Measurements from ENCODE around the gene EVC2. TPM values are rescaled to one million over a fixed set of nuclear protein-coding genes. Genes with fewer than 3 reads are reported as not detected.

The EVC2 gene
- total RNA-seq, 5 donors from 2014 or later (not counting 1 experiment from before 2014, with no cell fraction given): 1.1 to 2.9 (median 1.8) TPM

GRCh38 chr4:5656415-5656814, 51.9 kb downstream of the EVC2 start:
- no peak overlapping the region for H3K4me3 ChIP-seq (ENCODE audit: control insufficient read depth in 1 of 2, extremely low read depth in 1 of 2, low read length in 1 of 2)
- Mint-ChIP-seq H3K27me3 (peaks cover 0 to 3% of the 10 kb centered on the region in 2 donors), H3K9me3 (peaks cover 3 to 6% (median 4%) of the 10 kb centered on the region in 3 donors), H3K27ac (no peak overlapping the region), H3K4me1 (no peaks in the 10 kb centered on the region), H3K36me3 (no peaks in the 10 kb centered on the region), H3K4me3 (no peak overlapping the region)
- POLR2A ChIA-PET: no interaction called here
- no peaks in the 10 kb centered on the region for H3K36me3 ChIP-seq (ENCODE audit: control insufficient read depth in 2 of 2, extremely low read depth in 1 of 2, insufficient read depth in 1 of 2, low read length in 1 of 2)
- H3K27ac ChIP-seq (ENCODE audit: low read length): no peak overlapping the region
- WGBS (ENCODE audit: insufficient coverage): no CpG with 5 or more reads among the region's 4 CpGs
- ATAC-seq (replicated peaks in 1 of 4): no peak
- H3K9me3 ChIP-seq: no peaks in the 10 kb centered on the region
- DNase-seq: no peak
- H3K4me1 ChIP-seq (ENCODE audit: control insufficient read depth in 1 of 2, extremely low read depth in 1 of 2, insufficient read depth in 2 of 2, low read length in 2 of 2): no peaks in the 10 kb centered on the region
- CTCF ChIA-PET: no interaction called here
- H3K27me3 ChIP-seq (replicated peaks in 1 of 2; ENCODE audit: control insufficient read depth in 2 of 2, extremely low read depth in 1 of 2, insufficient read depth in 2 of 2, low read length in 1 of 2): peaks cover 0 to 4% of the 10 kb centered on the region in 2 experiments

- Histone ChIP-seq H3K4me3 (ENCODE audit: control insufficient read depth in 1 of 2, extremely low read depth in 1 of 2, low read length in 1 of 2) (no peak overlapping the region), H3K9me3 (no peaks in the 10 kb centered on the region), H3K4me1 (ENCODE audit: control insufficient read depth in 1 of 2, extremely low read depth in 1 of 2, insufficient read depth in 2 of 2, low read length in 2 of 2) (no peaks in the 10 kb centered on the region), H3K27ac (ENCODE audit: low read length) (no peak overlapping the region), H3K36me3 (ENCODE audit: control insufficient read depth in 2 of 2, extremely low read depth in 1 of 2, insufficient read depth in 1 of 2, low read length in 1 of 2) (no peaks in the 10 kb centered on the region), H3K27me3 (replicated peaks in 1 of 2; ENCODE audit: control insufficient read depth in 2 of 2, extremely low read depth in 1 of 2, insufficient read depth in 2 of 2, low read length in 1 of 2) (peaks cover 0 to 4% of the 10 kb centered on the region in 2 experiments)
- Mint-ChIP-seq H3K27me3 (peaks cover 0 to 3% of the 10 kb centered on the region in 2 donors), H3K4me3 (no peak overlapping the region), H3K27ac (no peak overlapping the region), H3K9me3 (peaks cover 0 to 3% (median 0%) of the 10 kb centered on the region in 3 donors), H3K36me3 (no peaks in the 10 kb centered on the region), H3K4me1 (no peaks in the 10 kb centered on the region)
- no peak for DNase-seq
- ChIA-PET CTCF (no interaction called here), POLR2A (no interaction called here)
- no peak for ATAC-seq (replicated peaks in 1 of 4)
- 82% methylated on average over 11 of the region's 11 CpGs for WGBS (ENCODE audit: insufficient coverage)
Observed at GRCh38 chr4:5654791-5655190, 53.6 kb downstream of the EVC2 start.

- ChIA-PET CTCF (no interaction called here), POLR2A (no interaction called here)
- H3K9me3 ChIP-seq: no peaks in the 10 kb centered on the region
- ATAC-seq (replicated peaks in 1 of 4) (no peak), DNase-seq (no peak)
- peaks cover 0 to 3% of the 10 kb centered on the region in 2 donors for H3K27me3 Mint-ChIP-seq
- no peak overlapping the region for H3K27ac ChIP-seq (ENCODE audit: low read length)
- no peaks in the 10 kb centered on the region for H3K4me1 Mint-ChIP-seq
- no peak overlapping the region for H3K4me3 ChIP-seq (ENCODE audit: control insufficient read depth in 1 of 2, extremely low read depth in 1 of 2, low read length in 1 of 2)
- H3K27me3 ChIP-seq (replicated peaks in 1 of 2; ENCODE audit: control insufficient read depth in 2 of 2, extremely low read depth in 1 of 2, insufficient read depth in 2 of 2, low read length in 1 of 2): no peaks in the 10 kb centered on the region
- no peak overlapping the region for H3K27ac Mint-ChIP-seq
- peaks cover 0 to 2% (median 0%) of the 10 kb centered on the region in 3 donors for H3K9me3 Mint-ChIP-seq
- no peak overlapping the region for H3K4me3 Mint-ChIP-seq
- WGBS (ENCODE audit: insufficient coverage): 93% methylated on average over 6 of the region's 6 CpGs
- no peaks in the 10 kb centered on the region for H3K36me3 ChIP-seq (ENCODE audit: control insufficient read depth in 2 of 2, extremely low read depth in 1 of 2, insufficient read depth in 1 of 2, low read length in 1 of 2)
- no peaks in the 10 kb centered on the region for H3K36me3 Mint-ChIP-seq
- H3K4me1 ChIP-seq (ENCODE audit: control insufficient read depth in 1 of 2, extremely low read depth in 1 of 2, insufficient read depth in 2 of 2, low read length in 2 of 2): no peaks in the 10 kb centered on the region
Observed at GRCh38 chr4:5651089-5651488, 57.3 kb downstream of the EVC2 start.

GRCh38 chr4:5650040-5650439, 58.3 kb downstream of the EVC2 start:
- peaks cover 0 to 2% (median 0%) of the 10 kb centered on the region in 3 donors for H3K9me3 Mint-ChIP-seq
- DNase-seq: no peak

GRCh38 chr4:5647351-5647750, 61.0 kb downstream of the EVC2 start:
- 90% methylated on average over 2 of the region's 7 CpGs for WGBS (ENCODE audit: insufficient coverage)
- Histone ChIP-seq H3K36me3 (ENCODE audit: control insufficient read depth in 2 of 2, extremely low read depth in 1 of 2, insufficient read depth in 1 of 2, low read length in 1 of 2) (no peaks in the 10 kb centered on the region), H3K4me3 (ENCODE audit: control insufficient read depth in 1 of 2, extremely low read depth in 1 of 2, low read length in 1 of 2) (no peak overlapping the region), H3K27ac (ENCODE audit: low read length) (no peak overlapping the region), H3K9me3 (no peaks in the 10 kb centered on the region), H3K27me3 (replicated peaks in 1 of 2; ENCODE audit: control insufficient read depth in 2 of 2, extremely low read depth in 1 of 2, insufficient read depth in 2 of 2, low read length in 1 of 2) (no peaks in the 10 kb centered on the region), H3K4me1 (ENCODE audit: control insufficient read depth in 1 of 2, extremely low read depth in 1 of 2, insufficient read depth in 2 of 2, low read length in 2 of 2) (no peaks in the 10 kb centered on the region)
- no peaks in the 10 kb centered on the region for H3K4me1 Mint-ChIP-seq
- peaks cover 0 to 2% (median 0%) of the 10 kb centered on the region in 3 donors for H3K9me3 Mint-ChIP-seq
- no peak overlapping the region for H3K27ac Mint-ChIP-seq
- ATAC-seq (replicated peaks in 1 of 4): no peak
- CTCF ChIA-PET: no interaction called here
- POLR2A ChIA-PET: no interaction called here
- no peak for DNase-seq
- peaks cover 0 to 6% of the 10 kb centered on the region in 2 donors for H3K27me3 Mint-ChIP-seq
- no peak overlapping the region for H3K4me3 Mint-ChIP-seq
- no peaks in the 10 kb centered on the region for H3K36me3 Mint-ChIP-seq

More at GRCh38 chr4:5650040-5650439, 58.3 kb downstream of the EVC2 start:
- no peak overlapping the region for H3K4me3 ChIP-seq (ENCODE audit: control insufficient read depth in 1 of 2, extremely low read depth in 1 of 2, low read length in 1 of 2)
- ChIA-PET CTCF (no interaction called here), POLR2A (no interaction called here)
- Mint-ChIP-seq H3K36me3 (no peaks in the 10 kb centered on the region), H3K4me3 (no peak overlapping the region), H3K27ac (no peak overlapping the region), H3K4me1 (no peaks in the 10 kb centered on the region), H3K27me3 (peaks cover 0 to 6% of the 10 kb centered on the region in 2 donors)
- WGBS (ENCODE audit: insufficient coverage): no CpG with 5 or more reads among the region's 3 CpGs
- H3K27ac ChIP-seq (ENCODE audit: low read length): no peak overlapping the region
- no peaks in the 10 kb centered on the region for H3K9me3 ChIP-seq
- ATAC-seq (replicated peaks in 1 of 4): no peak
- H3K4me1 ChIP-seq (ENCODE audit: control insufficient read depth in 1 of 2, extremely low read depth in 1 of 2, insufficient read depth in 2 of 2, low read length in 2 of 2): no peaks in the 10 kb centered on the region
- H3K27me3 ChIP-seq (replicated peaks in 1 of 2; ENCODE audit: control insufficient read depth in 2 of 2, extremely low read depth in 1 of 2, insufficient read depth in 2 of 2, low read length in 1 of 2): no peaks in the 10 kb centered on the region
- H3K36me3 ChIP-seq (ENCODE audit: control insufficient read depth in 2 of 2, extremely low read depth in 1 of 2, insufficient read depth in 1 of 2, low read length in 1 of 2): no peaks in the 10 kb centered on the region

GRCh38 chr4:5640096-5640495, 68.3 kb downstream of the EVC2 start:
- Histone ChIP-seq H3K4me1 (ENCODE audit: control insufficient read depth in 1 of 2, extremely low read depth in 1 of 2, insufficient read depth in 2 of 2, low read length in 2 of 2) (no peaks in the 10 kb centered on the region), H3K27ac (ENCODE audit: low read length) (no peak overlapping the region), H3K27me3 (replicated peaks in 1 of 2; ENCODE audit: control insufficient read depth in 2 of 2, extremely low read depth in 1 of 2, insufficient read depth in 2 of 2, low read length in 1 of 2) (no peaks in the 10 kb centered on the region), H3K4me3 (ENCODE audit: control insufficient read depth in 1 of 2, extremely low read depth in 1 of 2, low read length in 1 of 2) (no peak overlapping the region), H3K36me3 (ENCODE audit: control insufficient read depth in 2 of 2, extremely low read depth in 1 of 2, insufficient read depth in 1 of 2, low read length in 1 of 2) (no peaks in the 10 kb centered on the region), H3K9me3 (no peaks in the 10 kb centered on the region)
- Mint-ChIP-seq H3K4me3 (no peak overlapping the region), H3K9me3 (peaks cover 0 to 3% (median 2%) of the 10 kb centered on the region in 3 donors), H3K27me3 (no peaks in the 10 kb centered on the region), H3K36me3 (no peaks in the 10 kb centered on the region), H3K27ac (no peak overlapping the region), H3K4me1 (no peaks in the 10 kb centered on the region)
- CTCF ChIA-PET: no interaction called here
- no peak for ATAC-seq (replicated peaks in 1 of 4)
- WGBS (ENCODE audit: insufficient coverage): 57% methylated on average over 1 of the region's 3 CpGs
- POLR2A ChIA-PET: no interaction called here
- DNase-seq: no peak

- H3K4me3 ChIP-seq (ENCODE audit: control insufficient read depth in 1 of 2, extremely low read depth in 1 of 2, low read length in 1 of 2): no peak overlapping the region
- WGBS (ENCODE audit: insufficient coverage): no CpG with 5 or more reads among the region's 3 CpGs
- ChIA-PET POLR2A (no interaction called here), CTCF (no interaction called here)
- H3K27ac ChIP-seq (ENCODE audit: low read length): no peak overlapping the region
- no peaks in the 10 kb centered on the region for H3K9me3 ChIP-seq
- Mint-ChIP-seq H3K4me1 (no peaks in the 10 kb centered on the region), H3K4me3 (no peak overlapping the region), H3K36me3 (no peaks in the 10 kb centered on the region), H3K27ac (no peak overlapping the region), H3K27me3 (no peaks in the 10 kb centered on the region), H3K9me3 (peaks cover 0 to 3% (median 2%) of the 10 kb centered on the region in 3 donors)
- H3K36me3 ChIP-seq (ENCODE audit: control insufficient read depth in 2 of 2, extremely low read depth in 1 of 2, insufficient read depth in 1 of 2, low read length in 1 of 2): no peaks in the 10 kb centered on the region
- H3K4me1 ChIP-seq (ENCODE audit: control insufficient read depth in 1 of 2, extremely low read depth in 1 of 2, insufficient read depth in 2 of 2, low read length in 2 of 2): no peaks in the 10 kb centered on the region
- no peak for DNase-seq
- no peak for ATAC-seq (replicated peaks in 1 of 4)
- no peaks in the 10 kb centered on the region for H3K27me3 ChIP-seq (replicated peaks in 1 of 2; ENCODE audit: control insufficient read depth in 2 of 2, extremely low read depth in 1 of 2, insufficient read depth in 2 of 2, low read length in 1 of 2)
Observed at GRCh38 chr4:5639556-5639955, 68.8 kb downstream of the EVC2 start.
